IPS-11a (cell line): ENCODE measurements around the gene ELK3.

ENCODE experiments used
- H3K4me3 ChIP-seq: one replicate; pipeline ENCODE4 v1.5.1; 2013; ENCODE audit warnings: low read depth, low read length, control low read depth

ELK3 gene

DNA sequence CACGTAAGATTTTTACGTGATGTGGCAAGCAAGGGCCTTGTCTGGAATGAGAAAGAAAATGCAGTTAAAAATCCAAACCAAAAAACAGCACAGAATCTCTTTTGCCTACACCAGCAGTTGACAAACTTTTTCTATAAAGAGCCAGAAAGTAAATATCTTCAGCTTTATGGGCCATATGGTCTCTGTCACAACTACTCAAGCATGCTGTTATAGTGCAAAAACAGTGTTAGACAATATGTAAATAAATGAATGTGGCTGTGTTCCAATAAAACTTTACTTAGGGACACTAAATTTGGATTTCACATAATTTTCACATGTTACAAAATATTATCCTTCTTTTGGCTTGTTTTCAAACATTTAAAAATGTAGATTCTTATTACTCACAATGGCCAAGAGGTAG lies 6.2 kb upstream of the ELK3 start:
- no peak overlapping the region for H3K4me3 ChIP-seq

DNA sequence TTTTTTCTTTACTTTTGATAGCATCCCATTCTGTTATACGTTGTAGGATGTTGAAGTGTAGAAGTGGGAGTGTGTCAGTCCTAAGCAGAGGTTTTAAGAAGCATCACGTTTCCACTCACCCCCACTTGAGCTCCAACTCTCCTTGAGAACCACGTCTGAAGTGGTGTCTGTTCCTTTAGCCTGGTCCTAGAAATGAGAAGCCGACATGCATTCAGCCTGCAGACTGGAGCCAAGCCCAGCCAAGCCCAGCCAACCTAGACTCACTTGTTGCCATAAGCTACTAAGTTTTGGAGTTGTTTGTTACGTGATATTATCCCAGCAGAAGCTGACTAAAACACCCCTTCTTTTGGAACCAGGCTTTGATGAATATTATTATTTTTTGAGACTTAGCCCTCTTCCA lies 4.4 kb upstream of the ELK3 start:
- no peak overlapping the region for H3K4me3 ChIP-seq

DNA sequence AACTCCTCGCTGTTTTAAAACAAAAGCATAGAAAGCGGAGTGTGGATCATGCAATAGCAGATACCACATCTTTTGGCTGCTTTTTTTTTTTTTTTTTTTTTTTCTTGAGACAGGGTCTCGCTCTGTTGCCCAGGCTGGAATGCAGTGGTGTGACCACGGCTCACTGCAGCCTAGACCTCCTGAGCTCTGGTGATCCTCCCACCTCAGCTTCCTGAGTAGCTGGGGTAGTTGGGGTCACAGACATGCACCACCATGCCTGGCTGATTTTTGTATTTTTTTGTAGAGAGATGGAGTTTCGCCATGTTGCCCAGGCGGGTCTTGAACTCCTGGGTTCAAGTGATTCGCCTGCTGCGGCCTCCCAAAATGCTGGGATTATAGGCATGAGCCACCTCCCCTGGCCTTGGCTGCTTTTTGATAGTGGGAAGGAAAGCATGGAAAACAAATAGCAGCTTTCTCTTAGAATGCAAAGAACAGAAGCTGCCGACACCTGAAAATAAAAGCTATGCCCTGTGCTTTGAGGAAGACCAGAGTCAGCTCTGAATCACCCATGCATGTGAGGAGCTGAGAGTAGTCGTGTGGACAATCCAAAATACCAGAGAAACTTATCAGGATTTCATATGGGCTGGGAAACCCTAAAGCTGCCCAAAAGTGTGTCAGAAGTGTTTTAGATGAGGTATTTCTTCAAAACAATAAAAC lies 3.6 kb upstream of the ELK3 start:
- no peak overlapping the region for H3K4me3 ChIP-seq

DNA sequence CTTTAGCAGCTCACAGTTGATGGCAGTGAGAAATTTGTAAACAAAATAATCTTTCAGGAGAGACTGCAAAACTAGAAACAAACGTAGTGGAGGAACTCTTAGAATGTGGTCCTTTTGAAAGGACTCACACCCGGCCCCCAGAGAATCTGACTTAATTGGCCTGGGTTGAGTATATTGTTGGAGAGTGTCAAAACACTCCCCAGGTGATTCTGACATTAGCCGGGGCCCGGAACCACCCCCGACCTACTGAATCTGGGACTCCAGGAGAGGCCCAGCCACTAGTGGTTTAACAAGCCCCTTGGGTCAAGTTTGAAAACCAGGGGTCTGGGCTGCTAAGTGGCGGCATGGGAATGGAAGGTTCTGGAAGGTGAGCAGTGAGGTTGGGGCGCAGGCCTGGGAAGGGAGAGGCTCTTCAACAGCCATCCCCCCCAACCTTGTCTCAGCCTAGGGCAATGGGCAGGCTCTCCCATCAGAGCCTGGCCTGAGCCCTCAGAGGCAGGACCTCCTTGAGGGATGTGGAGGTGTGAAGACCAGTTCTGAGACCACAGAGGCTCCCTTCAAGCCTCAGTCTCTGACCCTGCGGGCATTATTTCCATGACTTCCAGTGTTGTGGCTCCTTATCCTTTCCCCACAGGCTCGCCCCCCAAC lies 1.1 kb upstream of the ELK3 start:
- H3K4me3 ChIP-seq, result no peak overlapping the region

DNA sequence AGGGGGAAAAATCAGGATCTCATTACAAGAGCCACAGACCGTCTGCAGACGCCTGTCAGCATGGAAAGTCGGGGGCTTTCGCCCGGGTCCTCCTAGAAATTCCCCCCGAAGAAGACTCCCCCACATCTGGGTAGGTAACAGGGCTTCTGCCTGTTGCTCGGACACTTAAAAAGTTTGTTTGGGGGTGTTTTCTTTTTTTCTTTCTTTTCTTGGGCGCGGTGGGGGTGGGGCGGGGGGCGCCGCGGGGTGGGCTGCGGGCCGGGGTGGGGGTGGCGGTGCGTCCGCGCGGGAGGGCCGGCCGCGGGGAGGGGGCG lies 358 bp downstream of the ELK3 start:
- H3K4me3 ChIP-seq, result peak overlapping the region; percentile 85

DNA sequence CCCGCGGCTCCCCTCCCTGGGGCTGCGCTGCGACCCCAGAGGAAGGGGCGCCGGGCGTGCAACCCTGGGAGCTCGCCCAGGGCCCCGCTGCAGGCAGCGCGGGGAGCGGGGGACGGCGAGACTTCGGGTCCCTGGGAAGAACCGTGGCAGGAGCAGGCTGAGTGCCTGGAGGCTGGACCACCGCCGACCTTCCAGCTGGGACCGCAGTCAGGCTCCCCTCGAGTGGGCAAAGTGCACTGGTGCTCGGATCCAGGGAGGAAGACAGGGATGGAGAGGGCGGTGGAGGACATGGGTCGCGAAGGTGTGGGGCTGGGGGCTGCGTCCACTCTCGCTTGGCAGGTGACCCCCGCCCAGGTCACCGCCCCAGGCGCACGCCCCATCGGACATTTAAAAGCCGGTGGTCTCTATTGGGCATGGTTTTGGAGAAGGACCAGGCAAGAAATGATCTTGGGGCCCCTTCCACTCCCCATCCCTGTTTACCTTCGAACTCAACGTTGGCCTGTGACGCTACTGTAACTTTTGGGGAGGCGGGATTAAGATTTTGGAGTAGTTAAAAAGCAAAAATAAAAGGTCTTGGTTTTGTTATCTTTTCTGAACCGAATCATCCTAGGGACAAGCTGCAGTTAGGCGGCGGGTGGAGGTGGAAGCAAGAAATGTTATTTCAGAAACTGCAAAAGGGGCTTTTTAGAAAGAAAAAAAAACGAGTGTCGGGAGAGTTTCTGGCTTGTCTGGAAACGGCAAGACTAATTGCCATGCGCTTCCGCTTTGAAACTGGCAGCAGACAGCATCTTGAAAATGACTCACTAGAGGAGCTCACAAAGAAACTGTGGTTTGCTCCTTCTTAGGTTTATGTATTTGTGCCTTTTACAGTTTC lies 1.0 kb downstream of the ELK3 start:
- peak overlapping the region; percentile 77 for H3K4me3 ChIP-seq

DNA sequence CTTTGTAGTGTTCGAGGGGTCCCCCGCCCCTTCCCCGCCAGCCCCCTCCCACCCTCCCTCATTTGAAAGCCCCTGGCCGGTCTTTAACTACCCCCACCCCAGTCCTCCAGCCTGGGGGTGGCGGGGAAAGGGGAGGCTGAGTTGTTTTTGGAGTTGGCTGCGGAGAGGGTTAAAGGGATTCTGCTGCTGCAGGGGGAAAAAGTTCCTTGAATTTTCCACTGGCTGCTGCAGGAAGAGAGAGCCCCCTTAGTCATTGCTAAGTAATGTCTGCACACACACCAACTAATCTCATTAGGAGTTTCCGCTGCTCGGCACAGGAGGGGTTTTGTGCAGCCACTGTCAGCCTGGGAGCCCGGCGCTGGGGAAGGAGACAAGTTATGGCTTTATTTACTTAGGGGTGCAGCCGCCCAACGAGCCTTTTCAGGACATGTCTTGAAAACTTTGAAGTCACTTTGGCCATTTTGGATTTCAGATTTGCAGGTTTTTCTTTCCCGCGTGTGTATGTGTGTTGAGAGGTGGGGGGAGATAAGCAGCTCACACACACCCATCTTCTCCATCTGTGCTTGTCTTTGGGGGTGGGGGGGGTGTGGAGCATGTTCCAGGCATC lies 1.8 kb downstream of the ELK3 start:
- peak overlapping the region; percentile 77 for H3K4me3 ChIP-seq

DNA sequence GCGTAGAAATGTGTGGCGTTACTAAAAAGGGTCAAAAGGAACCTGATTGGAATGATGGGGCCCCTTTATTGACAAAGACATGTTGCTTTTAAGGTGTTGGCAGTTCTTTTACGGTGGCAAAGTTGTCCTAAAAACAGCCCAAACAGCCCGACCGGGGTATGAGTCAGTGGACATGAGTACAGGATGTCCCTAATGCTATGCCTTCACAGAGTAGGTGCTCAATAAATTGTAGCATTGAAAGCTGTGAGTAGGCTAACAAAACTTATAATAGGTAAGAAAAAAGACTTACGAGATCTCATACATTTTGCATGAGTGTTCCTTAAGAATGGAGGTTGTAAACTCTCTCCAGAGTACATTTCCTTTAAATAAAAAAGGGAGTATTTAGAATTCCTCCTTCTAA lies 2.6 kb downstream of the ELK3 start:
- H3K4me3 ChIP-seq, result no peak overlapping the region

DNA sequence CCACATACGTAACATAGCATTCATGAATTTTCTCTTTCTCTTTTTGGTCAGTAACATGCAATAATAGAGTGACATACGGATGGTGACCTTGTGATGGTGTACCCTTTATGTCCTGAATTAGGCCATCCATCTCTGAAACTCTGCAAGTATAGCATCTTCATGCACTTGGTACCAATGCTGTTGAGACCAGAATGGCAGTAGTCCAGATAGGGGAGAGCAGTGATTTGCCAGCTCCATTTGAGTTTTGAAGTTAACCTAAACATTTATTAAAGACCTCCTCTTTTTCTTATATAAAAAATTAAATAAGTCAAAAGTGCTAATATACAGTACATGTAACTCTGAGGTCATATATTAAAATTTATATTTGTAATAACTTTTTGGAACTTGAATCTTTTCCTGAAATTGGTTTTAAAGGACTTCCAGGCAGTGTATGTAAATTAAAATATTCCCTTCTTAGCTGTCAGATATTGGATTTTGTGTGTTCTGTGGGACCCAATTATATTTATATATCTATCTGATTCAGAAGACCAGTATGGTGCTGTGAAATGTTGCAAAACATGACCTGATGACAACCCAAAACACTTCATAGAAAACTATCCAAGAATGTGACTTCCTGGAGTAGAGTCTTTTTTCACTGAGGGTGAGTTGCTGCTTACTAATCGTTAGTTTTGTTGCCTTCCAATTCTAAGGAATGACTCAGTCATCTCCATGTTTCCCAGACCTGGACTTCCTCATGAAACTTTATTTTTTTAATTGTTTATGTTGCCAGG lies 3.5 kb downstream of the ELK3 start:
- no peak overlapping the region for H3K4me3 ChIP-seq

DNA sequence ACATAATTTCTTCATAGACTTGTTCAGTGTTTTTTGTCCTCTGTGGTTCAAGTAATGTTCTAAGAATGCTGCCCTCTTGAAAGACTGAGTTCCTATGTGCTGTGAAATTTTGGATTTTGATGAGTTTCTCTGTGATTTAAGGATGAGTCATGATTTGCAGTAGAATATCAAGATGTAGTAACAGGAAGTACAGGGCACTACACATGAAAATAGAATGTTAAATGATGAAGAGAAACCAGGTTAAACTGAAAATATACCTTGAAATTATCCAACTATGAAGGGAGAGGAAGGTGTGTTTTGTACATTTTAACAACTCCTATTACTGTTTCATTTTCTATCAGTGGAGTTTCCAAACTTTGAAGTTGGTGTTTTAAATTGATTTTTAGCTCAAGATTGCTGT lies 4.8 kb downstream of the ELK3 start:
- no peak overlapping the region for H3K4me3 ChIP-seq

DNA sequence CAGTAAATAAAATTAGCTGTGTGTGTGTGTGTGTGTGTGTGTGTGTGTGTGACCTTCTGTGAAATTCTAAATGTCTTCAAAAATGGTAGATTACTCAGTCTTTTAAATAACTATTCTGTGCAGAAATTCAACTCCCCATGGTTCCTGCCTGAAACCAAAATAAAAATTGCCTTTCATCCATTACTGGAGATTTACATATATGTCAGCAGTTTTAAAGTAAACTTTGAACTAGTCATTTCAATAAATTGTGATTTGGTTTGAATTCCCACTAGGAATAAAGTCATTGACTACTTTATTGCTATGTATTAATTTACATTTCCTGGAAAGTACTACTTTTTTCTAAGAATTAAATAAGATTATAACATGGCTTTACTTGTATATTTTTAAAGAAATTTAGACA lies 5.3 kb downstream of the ELK3 start:
- H3K4me3 ChIP-seq, result no peak overlapping the region

DNA sequence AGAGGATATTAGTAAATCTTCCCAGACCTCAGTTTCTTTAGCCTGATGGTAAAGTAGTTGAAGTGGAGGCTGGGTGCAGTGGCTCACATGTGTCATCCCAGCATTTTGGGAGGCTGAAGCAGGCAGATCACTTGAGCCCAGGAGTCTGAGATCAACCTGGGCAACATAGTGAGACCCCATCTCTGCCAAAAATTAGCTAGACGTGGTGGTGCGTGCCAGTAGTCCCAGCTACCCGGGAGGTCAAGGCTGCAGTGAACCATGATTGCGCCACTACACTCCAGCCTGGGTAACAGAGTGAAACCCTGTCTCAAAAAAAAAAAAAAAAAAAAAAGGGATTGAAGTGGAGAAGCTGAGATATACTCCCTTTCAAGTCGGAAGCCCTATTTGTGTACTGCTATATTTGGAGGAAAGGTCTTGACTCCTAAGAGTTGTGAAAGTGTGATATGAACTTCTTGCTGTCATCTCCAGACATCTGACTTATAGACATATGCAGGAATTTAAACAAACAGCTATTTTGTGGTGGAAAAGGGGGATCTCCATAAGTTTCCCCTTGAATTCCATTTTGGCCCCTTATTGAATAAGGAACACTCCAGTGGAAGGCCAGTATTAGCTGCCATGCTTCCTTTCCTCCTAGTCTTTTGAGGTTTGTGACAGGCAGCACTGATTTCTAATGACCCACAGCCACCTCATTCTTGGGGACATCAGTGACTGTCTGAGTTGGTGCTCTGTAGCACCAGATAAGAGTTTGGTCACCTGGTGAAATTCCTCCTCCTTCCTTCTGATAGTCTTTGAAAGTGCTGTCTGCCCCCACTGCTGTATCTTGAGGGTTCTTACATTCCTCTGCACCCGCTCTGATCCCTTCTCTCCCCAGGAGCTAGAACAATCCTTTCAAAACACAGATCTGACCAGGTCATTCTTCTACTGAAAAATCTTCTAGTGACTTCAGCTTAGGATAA lies 7.4 kb downstream of the ELK3 start:
- no peak overlapping the region for H3K4me3 ChIP-seq

DNA sequence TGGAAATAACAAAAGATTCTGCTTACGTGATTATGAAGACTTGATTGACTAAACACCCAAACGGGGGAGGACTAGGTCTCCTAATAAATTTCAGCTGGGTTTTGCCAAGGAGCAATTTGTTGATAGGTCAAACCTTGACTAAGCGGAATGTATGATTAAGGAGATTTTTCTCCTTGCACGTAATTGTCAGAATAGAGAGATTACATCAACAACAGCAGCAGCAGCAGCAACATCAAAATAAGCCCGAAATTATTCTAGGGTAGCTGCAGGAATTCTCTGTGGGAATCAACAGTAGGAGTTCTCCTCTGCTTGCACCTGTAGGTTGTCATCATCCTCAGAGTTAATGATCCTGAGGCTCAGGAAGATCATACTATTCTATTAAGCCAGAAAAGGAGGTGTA lies 10.2 kb downstream of the ELK3 start:
- H3K4me3 ChIP-seq, result no peak overlapping the region

DNA sequence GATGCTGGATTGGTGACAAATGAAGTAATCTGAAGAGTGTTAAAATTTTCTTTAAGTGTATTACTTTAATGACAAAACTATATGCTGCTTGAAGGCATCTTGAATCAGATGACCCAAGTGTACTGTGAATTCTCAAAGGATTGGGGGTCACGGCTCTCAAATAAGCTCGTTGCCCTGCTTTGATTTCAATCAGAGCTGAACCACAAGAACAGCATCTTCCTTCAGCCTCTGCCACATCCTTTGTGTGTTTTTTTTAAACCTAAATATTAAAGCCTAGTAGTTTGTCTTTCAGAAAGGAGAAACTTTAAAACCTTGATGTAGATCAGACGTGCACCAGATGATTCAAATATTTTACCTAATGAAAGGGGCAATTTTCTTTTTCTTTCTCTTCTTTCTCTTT lies 11.7 kb downstream of the ELK3 start:
- no peak overlapping the region for H3K4me3 ChIP-seq

DNA sequence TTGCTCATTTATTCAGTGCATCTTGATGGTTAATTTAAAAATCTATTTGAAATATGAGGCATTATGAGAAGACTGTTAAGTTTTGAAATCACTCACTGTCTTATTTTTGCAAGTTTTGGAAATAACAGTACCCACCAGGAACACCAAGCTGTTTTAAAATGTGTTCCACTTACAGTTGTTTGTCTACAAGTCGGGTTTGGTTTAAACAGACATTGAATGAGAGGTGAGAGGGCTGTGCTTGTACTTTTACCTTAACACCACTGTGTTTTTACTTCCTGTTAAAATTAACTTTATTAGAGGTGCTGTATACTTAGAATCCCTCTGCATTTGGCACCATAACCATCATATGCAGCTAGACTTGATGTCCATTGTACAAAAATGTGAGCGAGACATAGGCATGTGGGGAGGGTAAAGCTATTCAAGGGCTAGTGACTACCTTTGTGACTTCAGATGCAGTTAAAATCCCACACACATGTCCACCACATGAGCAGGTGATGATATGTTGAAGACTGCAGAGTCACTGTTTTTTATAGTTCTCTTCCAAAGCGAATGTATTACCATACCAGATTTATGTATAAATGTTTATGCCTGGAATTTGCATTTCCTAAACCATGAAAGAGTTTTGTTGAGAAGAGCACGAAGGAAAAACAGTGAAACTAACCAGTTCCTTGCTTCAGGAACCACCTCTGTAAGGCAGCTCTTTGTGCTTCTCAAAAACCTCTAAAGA lies 12.9 kb downstream of the ELK3 start:
- no peak overlapping the region for H3K4me3 ChIP-seq

DNA sequence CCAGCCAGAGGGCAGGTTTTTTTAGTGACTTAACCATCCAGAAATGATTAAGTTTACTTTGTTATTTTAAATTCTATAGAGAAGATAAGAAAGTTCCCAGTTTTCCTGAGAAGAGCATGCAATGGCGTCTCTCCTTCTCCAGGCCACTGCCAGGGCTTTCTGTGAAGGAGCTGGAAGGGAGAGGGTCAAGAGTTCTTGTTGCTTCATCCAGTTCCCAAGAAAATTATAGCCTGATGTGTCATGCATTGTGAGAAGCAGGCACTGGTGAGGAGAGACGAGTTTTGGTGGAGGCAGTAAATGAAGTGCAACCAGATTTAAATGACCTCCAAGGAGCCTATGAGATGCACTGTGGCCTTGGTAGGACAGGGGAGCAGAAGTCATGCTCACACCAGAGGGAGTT lies 14.2 kb downstream of the ELK3 start:
- no peak overlapping the region for H3K4me3 ChIP-seq

DNA sequence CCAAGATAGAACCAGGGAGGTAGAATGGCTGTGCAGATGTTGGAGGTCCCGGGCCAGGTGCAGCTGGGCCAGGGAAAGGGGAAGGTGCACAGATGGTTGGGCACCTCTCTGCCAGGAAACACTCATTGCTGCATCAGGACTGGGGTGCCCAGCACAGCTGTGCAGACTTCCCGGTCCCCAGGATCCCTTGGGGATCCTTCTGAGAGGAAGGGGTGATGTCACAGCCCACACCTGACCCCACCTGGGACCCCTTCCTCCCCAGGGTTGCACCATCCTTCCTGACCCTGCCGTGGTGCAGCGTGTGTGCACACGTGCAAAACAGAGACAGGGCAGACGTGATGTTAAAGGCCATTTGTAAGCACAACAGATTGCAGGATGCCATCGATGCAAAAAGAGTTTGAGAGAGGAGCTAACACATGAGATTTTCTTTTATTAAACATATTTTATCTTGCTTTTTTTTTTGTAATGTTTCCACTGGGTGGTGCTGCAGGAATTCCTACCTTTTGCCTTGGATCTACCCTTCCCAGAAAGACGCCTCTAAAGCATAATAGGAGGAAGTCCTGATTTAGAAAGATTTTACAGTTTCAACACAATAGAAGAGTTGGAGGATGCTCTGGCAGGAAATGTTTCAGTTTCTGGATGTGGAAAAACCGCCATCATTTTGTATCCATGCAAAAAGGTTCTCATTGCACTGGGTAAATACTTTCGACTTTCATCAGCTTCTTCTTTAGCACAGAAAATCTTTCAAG lies 14.8 kb downstream of the ELK3 start:
- no peak overlapping the region for H3K4me3 ChIP-seq

DNA sequence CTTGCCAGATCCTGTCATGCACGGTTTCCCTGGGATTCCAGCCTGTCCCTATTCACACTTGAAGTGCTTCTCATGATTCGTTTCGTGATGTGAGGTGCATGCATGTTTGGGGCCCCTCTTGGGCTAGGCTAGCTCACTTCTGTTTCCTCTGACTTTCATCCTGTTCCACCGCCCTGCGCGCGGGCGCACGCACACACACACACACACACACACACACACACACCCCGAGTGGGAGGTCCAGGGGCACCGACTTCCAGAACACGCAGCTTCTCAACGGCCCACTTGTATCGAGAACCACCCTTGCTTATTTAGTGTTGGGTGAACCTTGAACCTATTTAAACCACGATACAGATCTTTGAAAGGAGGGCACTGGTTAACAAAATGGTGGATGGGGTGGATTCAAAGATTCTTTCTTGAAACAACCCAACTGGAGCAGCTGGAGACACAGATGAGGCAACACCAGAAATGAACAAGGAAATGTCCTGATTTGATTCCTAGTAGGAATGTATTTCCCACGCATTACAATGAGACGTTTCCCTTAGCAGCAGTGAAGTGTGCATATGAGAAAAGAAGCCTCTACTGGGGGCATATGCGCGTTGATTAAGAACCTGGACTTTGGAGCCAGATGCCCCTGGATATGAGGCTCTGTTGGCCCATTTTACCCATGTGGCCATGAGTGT lies 16.3 kb downstream of the ELK3 start:
- no peak overlapping the region for H3K4me3 ChIP-seq
